PC-3 (cell line): Measurements from ENCODE around the gene INF2.

Experiments used
- EZH2phosphoT487 ChIP-seq: fragments of 300-600 bp; sonication (generic); IDR thresholded peaks from 2 replicates; pipeline ENCODE4 v1.6.1; 2018; ENCODE audit warnings: mild to moderate bottlenecking, antibody characterized with exemption, low read length, borderline replicate concordance
- TF ChIP-seq, protein P1 (sequence below): fragments of 300-600 bp; sonication (generic); conservative IDR thresholded peaks from 2 replicates; pipeline ENCODE4 v1.5.1; 2017; ENCODE audit warnings: antibody characterized with exemption, low read depth, mild to moderate bottlenecking, low read length

DNA sequence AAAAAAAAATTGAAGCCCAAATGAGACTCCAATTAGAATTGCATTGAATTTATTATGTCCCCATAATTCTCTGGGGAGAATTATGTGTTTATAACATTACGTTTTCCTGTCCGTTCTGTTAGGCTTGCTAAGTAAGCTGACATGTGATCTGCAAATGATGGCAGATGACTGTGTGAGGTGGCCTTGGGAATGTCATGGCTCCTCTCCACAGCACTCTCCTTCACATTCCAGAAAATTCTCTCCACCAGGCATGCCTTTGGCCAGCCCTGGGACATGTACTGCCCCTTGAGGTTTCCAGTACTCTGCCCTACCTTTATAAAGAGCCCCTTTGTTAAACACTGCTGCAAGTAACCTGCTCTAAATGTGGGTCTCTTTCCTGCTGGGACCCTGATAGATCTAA, 28.3 kb upstream of the INF2 start:
- TF ChIP-seq, protein P1, sequence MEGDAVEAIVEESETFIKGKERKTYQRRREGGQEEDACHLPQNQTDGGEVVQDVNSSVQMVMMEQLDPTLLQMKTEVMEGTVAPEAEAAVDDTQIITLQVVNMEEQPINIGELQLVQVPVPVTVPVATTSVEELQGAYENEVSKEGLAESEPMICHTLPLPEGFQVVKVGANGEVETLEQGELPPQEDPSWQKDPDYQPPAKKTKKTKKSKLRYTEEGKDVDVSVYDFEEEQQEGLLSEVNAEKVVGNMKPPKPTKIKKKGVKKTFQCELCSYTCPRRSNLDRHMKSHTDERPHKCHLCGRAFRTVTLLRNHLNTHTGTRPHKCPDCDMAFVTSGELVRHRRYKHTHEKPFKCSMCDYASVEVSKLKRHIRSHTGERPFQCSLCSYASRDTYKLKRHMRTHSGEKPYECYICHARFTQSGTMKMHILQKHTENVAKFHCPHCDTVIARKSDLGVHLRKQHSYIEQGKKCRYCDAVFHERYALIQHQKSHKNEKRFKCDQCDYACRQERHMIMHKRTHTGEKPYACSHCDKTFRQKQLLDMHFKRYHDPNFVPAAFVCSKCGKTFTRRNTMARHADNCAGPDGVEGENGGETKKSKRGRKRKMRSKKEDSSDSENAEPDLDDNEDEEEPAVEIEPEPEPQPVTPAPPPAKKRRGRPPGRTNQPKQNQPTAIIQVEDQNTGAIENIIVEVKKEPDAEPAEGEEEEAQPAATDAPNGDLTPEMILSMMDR, result no peak
- TF ChIP-seq EZH2phosphoT487, result no peak
